ENCODE data around the gene PUM1.

GRCh38 chr1:30984165-30984889 lies 81.2 kb downstream of the PUM1 start:
- TF ChIP-seq EZH2 (IDR thresholded peaks at IDR 0.05; ENCODE audit: low read length, missing control alignments), result no peak
- peak in 1 of 2 donors; percentile 4 for TF ChIP-seq CTCF (conservative IDR thresholded peaks at IDR 0.05 in 1 of 2, IDR thresholded peaks at IDR 0.05 in 1 of 2; ENCODE audit: low read depth in 1 of 2, low read length in 2 of 2)
